NCI-H1417 treated with DMSO at 0.1 percent for 48 hours (cell line): Measurements from ENCODE around the gene PSAP.

Source experiments
- DNase-seq: peaks from one replicate; lab custom pipeline; 2025; lab: John Stamatoyannopoulos, UW

The PSAP gene

GRCh38 chr10:71825217-71825616 lies 25.8 kb downstream of the PSAP start:
- no peak for DNase-seq

- DNase-seq: no peak
These were observed 26.7 kb downstream of the PSAP start for GRCh38 chr10:71824333-71824732.

GRCh38 chr10:71823356-71823755 lies 27.7 kb downstream of the PSAP start:
- DNase-seq: no peak

- no peak for DNase-seq
These were observed 28.9 kb downstream of the PSAP start for GRCh38 chr10:71821909-71822763.

GRCh38 chr10:71820966-71821365 lies 30.1 kb downstream of the PSAP start:
- no peak for DNase-seq

GRCh38 chr10:71819985-71820384 lies 31.1 kb downstream of the PSAP start:
- DNase-seq: no peak

GRCh38 chr10:71819441-71819861 lies 31.6 kb downstream of the PSAP start:
- no peak for DNase-seq

- no peak for DNase-seq
These were observed 32.3 kb downstream of the PSAP start for GRCh38 chr10:71818674-71819260.

- DNase-seq: no peak
These were observed 33.0 kb downstream of the PSAP start for GRCh38 chr10:71817831-71818655.

- no peak for DNase-seq
These were observed 34.0 kb downstream of the PSAP start for GRCh38 chr10:71816936-71817618.

- DNase-seq: no peak
These were observed 34.6 kb downstream of the PSAP start for GRCh38 chr10:71816421-71816851.

GRCh38 chr10:71815515-71816130 lies 35.4 kb downstream of the PSAP start:
- DNase-seq: no peak

- no peak for DNase-seq
These were observed 36.1 kb downstream of the PSAP start for GRCh38 chr10:71814922-71815411.

- no peak for DNase-seq
These were observed 38.0 kb downstream of the PSAP start for GRCh38 chr10:71812913-71813590.

GRCh38 chr10:71812016-71812912 lies 38.8 kb downstream of the PSAP start:
- DNase-seq: no peak

GRCh38 chr10:71811351-71811750 lies 39.7 kb downstream of the PSAP start:
- no peak for DNase-seq

- no peak for DNase-seq
These were observed 40.9 kb downstream of the PSAP start for GRCh38 chr10:71810048-71810750.

GRCh38 chr10:71809628-71810027 lies 41.4 kb downstream of the PSAP start:
- no peak for DNase-seq
